ENCODE data around the gene DNAJC3. TPM values are rescaled to one million over a fixed set of nuclear protein-coding genes. Genes with fewer than 3 reads are reported as not detected.
A peak's percentile ranks its signal among the peaks of the same experiment; 100 is the strongest.

The DNAJC3 gene, protein sequence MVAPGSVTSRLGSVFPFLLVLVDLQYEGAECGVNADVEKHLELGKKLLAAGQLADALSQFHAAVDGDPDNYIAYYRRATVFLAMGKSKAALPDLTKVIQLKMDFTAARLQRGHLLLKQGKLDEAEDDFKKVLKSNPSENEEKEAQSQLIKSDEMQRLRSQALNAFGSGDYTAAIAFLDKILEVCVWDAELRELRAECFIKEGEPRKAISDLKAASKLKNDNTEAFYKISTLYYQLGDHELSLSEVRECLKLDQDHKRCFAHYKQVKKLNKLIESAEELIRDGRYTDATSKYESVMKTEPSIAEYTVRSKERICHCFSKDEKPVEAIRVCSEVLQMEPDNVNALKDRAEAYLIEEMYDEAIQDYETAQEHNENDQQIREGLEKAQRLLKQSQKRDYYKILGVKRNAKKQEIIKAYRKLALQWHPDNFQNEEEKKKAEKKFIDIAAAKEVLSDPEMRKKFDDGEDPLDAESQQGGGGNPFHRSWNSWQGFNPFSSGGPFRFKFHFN
- total RNA-seq (2014; rRNA removed; shearing (Covaris generic)), result 27.0 and 29.5 TPM in 2 replicates
- polyA plus RNA-seq (2014; cell fraction: nucleus; rRNA removed), result 11.7 and 13.4 TPM in 2 replicates

DNA sequence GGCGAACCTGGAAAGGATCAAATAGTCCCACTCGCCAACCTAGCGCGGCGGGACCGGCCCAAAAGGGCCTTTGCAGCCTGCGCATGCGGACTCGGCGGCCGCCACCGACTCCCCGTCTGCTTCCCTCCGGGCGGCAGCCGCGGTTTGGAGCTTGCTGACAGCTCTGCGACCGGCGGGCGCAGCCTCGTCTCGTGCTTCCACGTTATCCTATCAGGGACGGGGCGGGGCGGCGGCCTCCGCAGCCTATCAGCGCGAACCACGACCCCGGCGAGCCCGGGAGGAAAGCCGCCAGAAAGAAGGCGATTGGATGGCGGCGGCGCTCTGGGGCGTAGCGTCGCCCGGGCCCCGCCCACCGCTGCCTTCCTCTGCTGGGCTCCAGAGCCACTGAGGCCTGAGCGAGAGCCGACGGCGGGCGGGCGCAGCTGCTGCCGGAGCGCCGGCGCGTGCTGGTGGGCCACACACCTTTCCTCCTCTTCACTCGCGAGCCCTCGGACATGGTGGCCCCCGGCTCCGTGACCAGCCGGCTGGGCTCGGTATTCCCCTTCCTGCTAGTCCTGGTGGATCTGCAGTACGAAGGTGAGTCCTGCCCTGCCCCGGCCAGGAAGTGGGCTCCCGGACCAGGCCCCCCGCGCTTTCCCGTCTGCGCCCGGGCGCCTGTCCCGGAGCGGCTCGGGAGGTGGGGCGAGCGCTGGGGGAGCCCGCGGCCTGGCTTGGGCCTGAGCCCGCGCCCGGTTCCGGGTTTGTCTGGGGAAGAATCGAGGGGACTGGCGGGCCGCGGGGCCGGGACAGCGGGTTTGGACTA, at the start of gene DNAJC3:
Gene DNAJC3 (plus strand): TSS at position 378 of the 802 bp plus-strand sequence. CDS start 117 bp downstream, at position 495.
- peak; percentile 91 for DNase-seq (ENCODE audit: extremely low read depth, low read depth)

DNA sequence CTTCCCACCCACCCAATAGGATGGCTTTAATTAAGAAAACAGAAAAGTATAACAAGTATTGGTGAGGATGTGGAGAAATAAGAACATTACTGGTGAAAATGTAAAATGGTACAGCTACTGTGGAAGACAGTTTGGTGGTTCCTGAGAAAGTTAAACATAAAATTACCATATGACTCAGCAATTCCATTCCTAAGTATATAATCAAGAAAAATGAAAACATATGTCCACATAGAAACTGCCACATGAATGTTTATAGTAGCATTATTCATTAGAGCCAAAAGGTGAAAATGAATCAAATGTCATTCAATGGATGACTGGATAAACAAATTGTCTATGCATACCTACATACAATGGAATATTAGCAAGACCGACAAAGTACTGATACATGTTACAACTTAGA, 49.3 kb upstream of the DNAJC3 start:
- no peak for DNase-seq (ENCODE audit: extremely low read depth, low read depth)

DNA sequence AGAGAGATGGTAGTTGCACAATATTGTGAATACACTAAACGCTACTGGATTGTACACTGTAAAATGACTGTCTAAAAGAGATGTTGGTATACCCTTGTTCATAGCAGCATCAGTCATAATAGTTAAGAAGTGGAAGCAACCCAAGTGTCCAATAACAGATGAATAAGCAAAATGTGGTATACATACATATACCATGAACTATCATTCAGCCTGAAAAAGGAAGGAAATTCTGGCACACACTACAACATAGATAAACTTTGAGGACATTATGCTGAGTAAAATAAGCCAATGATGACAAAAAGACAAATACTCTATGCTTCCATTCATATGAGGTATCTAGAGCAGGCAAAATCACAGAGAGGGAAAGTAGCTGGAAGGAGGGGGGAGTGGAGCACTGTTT, 48.5 kb upstream of the DNAJC3 start:
- DNase-seq (ENCODE audit: extremely low read depth, low read depth), result no peak

DNA sequence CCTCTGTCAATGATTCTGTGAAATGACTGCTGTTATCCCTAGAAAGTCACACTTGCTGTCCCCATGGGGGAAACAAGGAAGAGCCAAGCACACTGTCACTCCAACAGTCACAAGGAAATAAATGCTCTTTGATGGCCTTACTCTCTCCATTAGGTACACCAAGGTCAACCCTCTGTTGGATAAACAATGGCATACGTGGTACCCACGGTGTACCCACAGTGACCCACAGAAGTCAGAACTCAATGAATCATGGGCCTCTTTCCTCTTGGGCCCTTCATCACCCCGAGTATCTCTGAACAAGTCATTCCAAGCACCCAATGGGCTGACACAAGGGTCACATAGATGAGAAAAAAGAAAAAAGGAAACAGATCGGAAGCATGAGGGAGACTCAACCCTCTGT, 47.9 kb upstream of the DNAJC3 start:
- no peak for DNase-seq (ENCODE audit: extremely low read depth, low read depth)

DNA sequence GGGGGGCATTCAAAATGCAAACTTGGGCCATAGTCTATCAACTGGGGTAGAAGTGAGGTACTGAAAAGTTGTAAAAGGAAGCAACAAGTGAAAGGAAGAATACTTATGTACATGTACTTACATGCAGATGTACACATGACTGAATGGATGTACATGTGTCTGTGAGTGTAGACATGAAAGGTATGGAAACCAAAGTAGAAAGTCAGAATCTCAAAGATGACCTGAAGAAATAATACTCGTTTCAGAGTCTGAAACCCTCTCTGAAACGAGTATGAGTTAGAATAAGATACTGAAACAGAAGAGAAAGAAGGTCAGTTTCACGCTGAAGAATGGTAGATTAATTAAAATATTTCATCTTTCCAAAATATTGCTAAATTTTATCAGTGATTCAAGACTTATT, 46.3 kb upstream of the DNAJC3 start:
- DNase-seq (ENCODE audit: extremely low read depth, low read depth), result no peak

DNA sequence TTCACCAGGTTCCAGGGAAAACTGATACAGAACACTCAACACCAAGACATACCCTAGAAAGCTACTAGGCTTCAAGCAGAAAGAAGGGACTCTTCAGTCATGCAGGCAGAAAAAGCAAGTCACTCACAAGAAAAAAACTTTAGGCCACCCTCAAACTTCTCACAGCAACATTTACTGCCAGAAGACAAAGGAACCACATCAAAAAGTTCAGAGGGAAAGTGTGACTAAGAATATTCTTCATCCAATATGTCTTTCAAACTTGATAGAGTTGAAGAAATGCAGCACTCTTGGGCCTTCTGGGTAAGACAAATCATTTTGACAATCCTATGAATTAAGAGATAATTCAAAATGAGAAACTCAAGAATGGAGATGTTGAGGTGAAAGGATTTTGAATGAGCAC, 40.1 kb upstream of the DNAJC3 start:
- no peak for DNase-seq (ENCODE audit: extremely low read depth, low read depth)

DNA sequence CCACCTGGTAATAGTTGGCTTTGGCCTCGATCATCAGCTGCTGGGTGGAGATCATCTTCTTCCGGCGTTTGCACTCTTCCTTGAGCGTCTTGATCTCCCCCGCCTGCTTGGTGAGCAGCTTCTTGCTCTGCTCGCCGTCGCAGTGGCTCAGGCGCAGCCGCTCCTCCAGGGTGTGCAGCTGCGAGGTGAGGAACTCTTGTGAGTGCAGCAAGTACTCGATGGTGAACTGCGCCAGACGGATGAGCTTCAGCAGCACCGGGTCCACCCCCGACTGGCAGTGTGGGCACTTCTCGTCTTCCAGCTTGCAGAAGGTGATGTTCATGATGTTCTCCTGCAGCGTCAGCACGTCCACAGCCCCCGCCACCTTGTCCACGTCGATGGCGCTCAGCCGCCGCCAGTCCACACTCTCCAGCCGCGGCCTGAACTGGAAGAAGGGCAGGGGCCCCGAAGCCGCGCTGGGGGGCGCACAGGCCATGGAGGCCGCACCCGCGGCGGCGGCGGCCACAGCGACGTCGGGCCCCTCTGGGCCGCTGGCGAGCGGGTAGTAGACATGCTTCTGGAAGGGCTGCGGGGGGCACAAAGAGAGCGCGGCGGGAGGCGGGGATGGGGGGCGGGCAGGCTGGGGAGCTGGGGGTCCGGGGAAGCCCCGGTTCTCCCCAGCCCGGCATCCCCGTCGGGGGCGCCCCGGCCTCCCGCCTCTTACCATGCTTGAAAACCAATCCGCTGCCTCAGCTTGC, 35.5 kb upstream of the DNAJC3 start:
- DNase-seq (ENCODE audit: extremely low read depth, low read depth), result no peak

DNA sequence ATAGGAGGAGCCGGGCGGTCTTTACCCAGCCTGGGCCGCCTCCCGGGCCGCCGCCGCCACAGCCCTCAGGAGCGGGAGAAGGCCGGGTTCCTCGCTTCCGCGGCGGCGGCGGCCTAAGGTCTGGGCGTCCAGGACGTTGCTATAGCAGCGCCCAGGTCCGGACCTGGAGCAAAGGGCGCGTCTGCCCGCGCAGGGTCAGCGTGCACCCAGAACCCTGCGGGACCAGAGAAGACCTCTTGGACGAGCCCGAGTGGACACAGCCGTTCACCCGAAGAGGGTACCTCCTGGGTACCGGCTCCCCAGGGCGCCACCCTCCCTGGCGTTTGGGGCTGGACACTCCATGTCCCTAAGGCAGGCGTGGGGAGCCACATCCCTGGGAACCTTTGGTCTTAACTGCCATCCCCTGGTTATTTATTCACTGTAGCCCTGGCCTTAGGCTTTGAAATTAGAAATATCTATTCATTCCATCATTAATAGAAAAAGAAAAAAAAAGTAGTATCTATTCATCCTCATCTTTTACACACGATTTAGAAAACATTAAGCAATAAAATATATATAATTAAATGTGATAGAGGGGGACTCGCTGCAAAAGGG, 34.8 kb upstream of the DNAJC3 start:
- DNase-seq (ENCODE audit: extremely low read depth, low read depth), result no peak

DNA sequence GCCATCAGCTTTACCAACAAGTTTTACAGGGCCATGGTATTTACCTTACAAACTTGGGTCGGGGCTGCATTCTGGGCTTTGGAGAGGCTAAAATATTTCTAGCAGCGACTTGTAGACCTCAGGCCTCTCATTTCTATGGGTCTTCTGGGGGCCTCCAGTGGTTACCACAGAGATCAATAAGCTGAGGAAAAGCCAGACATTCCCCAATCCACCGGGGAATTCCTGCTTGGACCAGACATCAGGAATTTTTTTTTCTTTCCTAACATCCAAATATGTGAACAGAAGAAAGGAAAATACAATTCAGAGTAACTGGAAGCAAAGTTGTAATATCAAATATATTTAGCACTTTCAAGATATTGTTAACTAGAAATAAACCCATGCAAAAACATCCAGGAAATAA, 33.9 kb upstream of the DNAJC3 start:
- DNase-seq (ENCODE audit: extremely low read depth, low read depth), result no peak

DNA sequence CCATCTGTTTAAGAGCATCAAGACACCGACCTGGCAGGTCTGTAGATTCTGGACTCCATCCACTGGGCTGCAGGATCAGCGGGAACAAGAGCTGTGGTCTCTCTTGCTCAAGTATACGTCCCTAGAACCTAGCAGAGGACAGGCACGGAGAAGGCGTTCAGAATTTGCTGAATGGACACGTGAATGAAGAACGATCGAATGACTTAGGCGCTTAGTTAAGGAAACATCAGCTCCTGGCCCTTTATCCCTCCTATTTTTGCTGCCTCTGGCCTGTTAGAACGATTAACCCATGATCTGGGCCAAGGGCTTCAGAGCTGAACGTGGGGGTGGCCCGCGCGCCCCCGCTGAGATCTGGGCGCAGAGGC, 33.4 kb upstream of the DNAJC3 start:
- no peak for DNase-seq (ENCODE audit: extremely low read depth, low read depth)

DNA sequence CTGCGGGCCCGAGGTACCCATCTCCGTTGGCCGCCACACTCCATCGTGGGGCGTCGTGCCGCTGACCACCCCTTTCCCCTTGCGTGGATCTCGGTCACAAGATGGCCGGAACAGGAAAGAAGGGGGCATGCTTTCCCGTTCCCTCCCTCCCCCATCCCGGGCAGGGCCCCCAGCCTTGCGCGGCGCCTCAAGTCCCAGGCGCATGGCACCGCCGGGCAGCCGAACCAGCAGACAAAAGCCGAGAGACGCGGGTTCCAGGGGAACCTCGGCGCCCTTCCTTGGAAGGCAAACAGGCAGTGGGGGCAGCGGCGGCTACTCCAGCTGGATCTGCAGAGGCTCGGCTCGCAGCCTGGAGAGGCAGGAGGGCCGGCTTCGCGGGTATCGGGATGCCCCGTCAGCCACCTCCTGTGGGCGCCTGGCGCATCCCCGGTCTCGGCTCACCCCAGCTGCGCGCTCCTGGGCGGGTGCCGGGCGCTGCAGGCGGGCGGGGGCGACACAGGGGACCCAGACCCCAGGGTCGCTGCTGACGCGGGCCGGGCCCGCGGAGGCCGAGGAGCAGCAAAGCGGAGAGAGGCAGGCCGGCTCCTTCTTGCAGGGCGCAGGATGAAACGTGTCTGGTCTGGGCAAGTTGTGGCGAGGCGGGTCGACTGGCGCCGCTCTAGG, 32.9 kb upstream of the DNAJC3 start:
- no peak for DNase-seq (ENCODE audit: extremely low read depth, low read depth)

DNA sequence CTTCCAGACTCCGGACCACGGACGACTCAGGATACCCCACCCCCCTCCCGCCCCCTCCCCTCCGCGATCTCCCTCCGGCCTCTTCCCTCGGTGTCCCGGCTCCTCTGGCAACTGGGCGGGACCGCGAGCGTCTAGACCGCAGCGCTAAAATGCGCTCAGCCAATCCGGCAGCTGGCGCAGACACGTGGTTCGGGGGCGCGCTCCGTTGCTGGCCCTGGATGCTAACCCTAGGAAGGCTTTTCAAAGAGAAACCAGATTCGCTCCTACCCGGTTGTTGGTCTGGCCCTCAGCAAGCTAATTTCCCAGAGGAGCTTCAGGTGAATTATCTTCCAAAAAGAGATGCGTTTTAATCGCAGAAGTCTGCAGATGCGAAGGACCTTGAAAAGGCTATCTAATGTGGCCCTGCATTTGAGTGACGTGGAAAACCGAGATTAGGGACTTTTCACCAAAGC, 32.3 kb upstream of the DNAJC3 start, which contains the start of gene DZIP1:
Gene DZIP1 (minus strand): TSS at position 106 of the 452 bp plus-strand sequence. CDS start 2,677 bp downstream, outside the sequence.
- DNase-seq (ENCODE audit: extremely low read depth, low read depth), result peak; percentile 19

DNA sequence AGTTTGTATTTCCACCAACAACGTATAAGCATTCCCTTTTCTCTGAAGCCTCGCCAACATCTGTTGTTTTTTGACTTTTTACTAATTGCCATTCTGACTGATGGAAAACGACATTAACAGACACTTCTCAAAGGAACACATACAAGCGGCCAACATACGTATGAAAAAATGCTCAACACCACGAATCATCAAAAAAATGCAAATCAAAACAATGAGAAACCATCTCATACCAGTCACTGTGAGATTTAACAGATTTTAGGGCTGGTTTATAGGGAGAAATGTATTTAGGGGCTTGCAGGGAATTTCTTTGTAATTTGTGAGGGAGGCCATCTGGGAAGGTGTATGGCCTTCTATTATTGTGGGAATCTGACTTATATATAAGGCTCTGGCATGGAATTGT, 29.6 kb upstream of the DNAJC3 start:
- no peak for DNase-seq (ENCODE audit: extremely low read depth, low read depth)

DNA sequence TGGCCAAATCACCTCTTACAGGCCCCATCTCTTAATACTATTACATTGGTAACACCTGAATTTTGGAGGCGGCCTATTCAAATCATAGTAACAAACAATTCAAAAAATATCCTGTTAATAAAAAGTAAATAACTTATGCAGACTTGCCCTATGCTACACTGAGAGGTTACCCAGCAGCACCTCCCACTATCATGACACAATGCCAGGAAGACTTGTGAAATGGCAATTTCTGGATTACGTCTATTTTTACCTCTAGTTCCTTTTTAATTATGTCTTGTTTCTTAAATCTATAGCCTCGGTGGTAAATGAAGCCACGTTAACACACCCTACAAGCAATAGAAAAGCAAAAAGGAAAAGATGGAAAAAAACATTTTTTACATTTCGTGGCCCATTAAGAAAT, 26.2 kb upstream of the DNAJC3 start:
- no peak for DNase-seq (ENCODE audit: extremely low read depth, low read depth)

DNA sequence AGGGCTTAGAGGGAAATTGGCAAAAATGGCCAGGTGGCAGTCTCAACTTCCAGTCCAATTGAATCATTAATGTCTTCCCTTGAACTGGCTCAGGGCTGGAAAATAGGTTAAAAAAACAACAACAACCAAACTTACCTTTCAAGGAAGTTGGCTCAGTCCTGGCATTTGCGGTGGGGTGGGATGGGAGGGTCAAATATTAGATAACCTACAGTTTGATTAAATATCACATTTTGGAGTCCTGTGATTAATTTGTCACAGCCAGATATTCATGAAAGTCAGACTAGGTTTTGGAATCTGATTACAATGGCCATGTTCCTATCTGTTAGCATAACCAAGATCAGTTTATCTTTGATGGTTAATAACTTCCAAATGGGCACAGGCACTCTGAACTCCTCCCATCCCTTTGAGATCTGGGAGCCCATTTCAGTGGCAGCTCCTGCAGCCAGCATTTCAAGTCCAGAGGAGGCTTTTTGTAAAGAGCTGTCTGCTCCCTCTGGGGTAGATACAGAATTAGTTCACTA, 24.6 kb upstream of the DNAJC3 start:
- DNase-seq (ENCODE audit: extremely low read depth, low read depth), result no peak

DNA sequence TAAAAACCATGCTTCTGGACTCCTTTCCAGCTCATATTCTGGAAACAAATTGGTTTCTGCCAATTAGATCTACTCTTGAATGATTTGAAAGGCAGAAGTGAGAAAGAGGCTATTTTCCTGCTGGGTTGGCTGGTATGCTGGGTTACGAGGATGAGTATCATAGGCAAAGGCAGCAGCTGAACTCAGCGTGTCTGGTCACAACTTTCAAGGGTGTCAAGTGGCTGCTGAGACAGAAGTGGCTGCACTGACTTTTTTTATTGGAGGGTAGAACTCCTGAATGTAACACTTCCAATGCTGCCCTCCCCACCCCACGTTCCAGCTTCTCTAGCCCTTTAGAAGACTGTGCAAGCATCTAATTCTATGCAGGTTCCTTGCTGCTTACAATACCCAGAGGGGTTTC, 24.1 kb upstream of the DNAJC3 start:
- no peak for DNase-seq (ENCODE audit: extremely low read depth, low read depth)

DNA sequence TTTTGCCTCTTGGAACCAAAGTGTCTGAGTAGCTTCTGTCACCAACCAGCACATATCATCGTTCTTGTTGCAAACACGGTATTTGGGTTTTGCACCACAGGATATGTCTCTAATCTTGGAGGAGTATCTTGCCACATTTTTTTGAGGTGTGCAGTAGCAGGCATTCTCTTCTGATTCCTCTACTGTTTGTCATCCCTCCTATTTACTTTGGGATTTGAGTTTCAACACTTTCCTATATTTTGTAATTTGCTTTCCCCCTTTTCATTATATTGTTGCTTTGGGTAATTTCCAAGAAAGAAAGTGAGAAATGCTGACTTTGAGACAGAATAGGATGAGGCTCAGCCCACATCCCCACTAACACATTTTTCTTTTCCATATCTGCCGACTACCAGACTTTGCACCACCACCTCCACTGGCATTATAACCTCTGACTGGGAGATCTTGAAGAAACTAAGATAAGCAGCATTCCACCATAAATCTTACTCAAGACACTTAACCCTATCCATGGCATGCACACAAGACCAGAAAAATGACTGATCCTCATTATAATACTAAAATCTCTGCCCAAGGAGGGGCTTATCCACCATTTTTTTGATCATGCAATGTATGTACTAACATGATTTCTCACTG, 20.4 kb upstream of the DNAJC3 start:
- DNase-seq (ENCODE audit: extremely low read depth, low read depth), result no peak

DNA sequence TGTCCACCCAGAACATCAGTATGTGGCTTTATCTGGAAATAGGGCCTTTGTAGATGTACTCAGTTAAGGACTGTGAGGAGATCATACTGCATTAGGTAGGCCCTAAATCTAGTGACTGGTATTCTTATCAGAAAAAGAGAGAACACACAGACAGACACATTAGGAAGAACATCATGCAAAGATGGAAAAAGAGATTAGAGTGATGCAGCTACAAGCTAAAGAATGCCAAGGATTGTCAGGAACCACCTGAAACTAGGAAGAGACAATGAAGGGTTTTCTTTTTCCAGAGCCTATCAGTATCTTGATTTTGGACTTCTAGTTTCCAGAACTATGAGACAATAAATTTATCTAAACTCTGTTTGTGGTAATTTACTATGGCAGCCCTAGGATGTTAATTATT, 17.4 kb upstream of the DNAJC3 start:
- no peak for DNase-seq (ENCODE audit: extremely low read depth, low read depth)

DNA sequence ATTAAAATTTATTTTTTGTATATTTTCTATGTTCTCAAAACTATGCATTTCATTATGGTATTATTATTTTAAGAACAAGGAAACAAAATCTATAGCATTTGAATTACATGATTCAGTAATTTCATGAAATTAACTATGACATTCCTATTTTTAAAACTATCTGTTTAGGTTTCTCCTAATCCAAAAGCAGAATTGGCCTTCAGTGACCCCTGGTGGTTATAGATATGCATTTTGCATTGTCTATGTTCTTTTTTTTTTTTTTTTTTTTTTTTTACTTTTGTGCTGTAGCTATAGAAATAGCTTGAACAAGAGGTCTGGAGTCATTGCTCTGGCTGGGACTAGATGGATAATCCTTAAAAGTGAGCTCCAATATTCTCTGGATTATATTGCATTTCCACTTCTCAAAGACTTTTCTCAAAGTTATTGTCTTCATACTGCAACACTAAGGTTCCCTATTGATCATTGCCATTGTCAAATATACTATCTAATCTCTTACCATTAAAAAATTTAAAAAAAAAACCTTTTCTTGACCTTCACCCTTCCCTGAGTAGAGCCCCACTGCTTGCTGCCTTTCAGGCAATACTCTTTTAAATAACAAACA, 15.9 kb upstream of the DNAJC3 start:
- no peak for DNase-seq (ENCODE audit: extremely low read depth, low read depth)
